Tibial artery (tissue), 4 donors: ENCODE results near the gene SYNM.

Experiments
- DNase-seq, 2 donors: peaks; one replicate each; pipeline ENCODE4 v3.0.0-alpha.2; 2019
- H3K27ac ChIP-seq, 2 donors: fragments of 200-600 bp; sonication (generic) in 1 of 2; 1 replicate in 1 of 2; 2 replicates in 1 of 2; pipeline ENCODE4 v1.5.1; 2018 to 2019; ENCODE audit warnings: mild to moderate bottlenecking in 1 of 2
- H3K27me3 ChIP-seq, 2 donors: fragments of 200-600 bp; sonication (generic) in 1 of 2; one replicate each; pipeline versions ENCODE4 v1.5.1 to v1.6.0; 2016 to 2019
- H3K36me3 ChIP-seq, 3 donors: fragments of 200-600 bp; sonication (generic) in 2 of 3; one replicate each; pipeline ENCODE4 v1.5.1; 2016 to 2019; ENCODE audit warnings: mild to moderate bottlenecking in 2 of 3
- H3K4me1 ChIP-seq, 4 donors: fragments of 200-600 bp; sonication (generic) in 2 of 4; 1 replicate in 3 of 4; 2 replicates in 1 of 4; pipeline ENCODE4 v1.5.1; 2016 to 2019
- H3K4me3 ChIP-seq, 2 donors: fragments of 200-600 bp; sonication (generic) in 1 of 2; 1 replicate in 1 of 2; 2 replicates in 1 of 2; pipeline ENCODE4 v1.5.1; 2018 to 2019; ENCODE audit warnings: mild to moderate bottlenecking in 2 of 2
- H3K9me3 ChIP-seq, 3 donors: fragments of 200-600 bp; sonication (generic) in 1 of 3; one replicate each; pipeline ENCODE4 v1.5.1; 2016 to 2019
- intact Hi-C: fragments of 100-400 bp; cut with DNase I; formaldehyde crosslinking; loops from one replicate; pipeline ENCODE4 v1.15.0; 2023; ENCODE audit warnings: low total_unique reads
- TF ChIP-seq, protein P1 (sequence below), 2 experiments: fragments of 200-600 bp in 1 of 2; fragments of 450-650 bp in 1 of 2; IDR thresholded peaks; one replicate each; pipeline ENCODE4 v1.5.1; 2017 to 2019; ENCODE audit warnings: antibody characterized with exemption in 2 of 2, mild to moderate bottlenecking in 1 of 2, moderate library complexity in 1 of 2

The SYNM gene

DNA sequence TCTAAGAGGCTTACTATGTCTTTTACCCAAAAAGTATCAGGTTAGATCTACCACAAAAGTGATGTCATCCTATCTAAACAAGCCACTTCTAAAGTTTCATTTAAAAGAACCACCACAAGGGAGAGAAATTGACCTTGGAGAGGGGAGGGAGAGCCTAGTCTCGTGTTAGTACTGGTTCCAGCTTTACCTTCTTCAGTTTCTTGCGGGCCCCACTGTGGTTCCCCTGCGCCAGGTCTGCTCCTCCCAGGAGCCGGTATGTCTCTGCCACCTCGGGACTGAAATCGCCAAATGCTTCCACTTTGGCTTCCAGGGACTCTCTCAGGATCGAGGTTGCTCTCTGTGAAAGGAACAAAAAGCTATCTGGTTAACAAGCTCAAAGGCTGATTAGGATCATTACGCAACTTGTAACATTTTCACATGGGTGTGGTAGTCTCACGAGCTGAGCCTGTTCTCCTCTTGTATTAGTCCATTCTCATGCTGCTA is 51.1 kb downstream of the SYNM start:
- Histone ChIP-seq H3K4me1 (peaks cover 0 to 8% (median 0%) of the 10 kb centered on the region in 4 donors), H3K27me3 (no peaks in the 10 kb centered on the region), H3K9me3 (no peaks in the 10 kb centered on the region), H3K4me3 (no peak overlapping the region), H3K36me3 (peaks cover 7 to 32% (median 11%) of the 10 kb centered on the region in 3 donors), H3K27ac (no peak overlapping the region)
- TF ChIP-seq, protein P1, sequence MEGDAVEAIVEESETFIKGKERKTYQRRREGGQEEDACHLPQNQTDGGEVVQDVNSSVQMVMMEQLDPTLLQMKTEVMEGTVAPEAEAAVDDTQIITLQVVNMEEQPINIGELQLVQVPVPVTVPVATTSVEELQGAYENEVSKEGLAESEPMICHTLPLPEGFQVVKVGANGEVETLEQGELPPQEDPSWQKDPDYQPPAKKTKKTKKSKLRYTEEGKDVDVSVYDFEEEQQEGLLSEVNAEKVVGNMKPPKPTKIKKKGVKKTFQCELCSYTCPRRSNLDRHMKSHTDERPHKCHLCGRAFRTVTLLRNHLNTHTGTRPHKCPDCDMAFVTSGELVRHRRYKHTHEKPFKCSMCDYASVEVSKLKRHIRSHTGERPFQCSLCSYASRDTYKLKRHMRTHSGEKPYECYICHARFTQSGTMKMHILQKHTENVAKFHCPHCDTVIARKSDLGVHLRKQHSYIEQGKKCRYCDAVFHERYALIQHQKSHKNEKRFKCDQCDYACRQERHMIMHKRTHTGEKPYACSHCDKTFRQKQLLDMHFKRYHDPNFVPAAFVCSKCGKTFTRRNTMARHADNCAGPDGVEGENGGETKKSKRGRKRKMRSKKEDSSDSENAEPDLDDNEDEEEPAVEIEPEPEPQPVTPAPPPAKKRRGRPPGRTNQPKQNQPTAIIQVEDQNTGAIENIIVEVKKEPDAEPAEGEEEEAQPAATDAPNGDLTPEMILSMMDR (IDR thresholded peaks at IDR 0.05), result no peak
- intact Hi-C loops, result no loop called here
- DNase-seq, result no peak

GRCh38 chr15:99157456-99157855 is 52.6 kb downstream of the SYNM start:
- H3K36me3 ChIP-seq, result peaks cover 14 to 34% (median 16%) of the 10 kb centered on the region in 3 donors
- peaks cover 0 to 8% (median 0%) of the 10 kb centered on the region in 4 donors for H3K4me1 ChIP-seq

GRCh38 chr15:99158626-99159412 is 53.9 kb downstream of the SYNM start:
- no peak overlapping the region for H3K27ac ChIP-seq
- TF ChIP-seq, protein P1 (IDR thresholded peaks at IDR 0.05), result no peak

More at GRCh38 chr15:99157456-99157855, 52.6 kb downstream of the SYNM start:
- H3K9me3 ChIP-seq, result no peaks in the 10 kb centered on the region
- no peak for DNase-seq
- TF ChIP-seq, protein P1 (IDR thresholded peaks at IDR 0.05), result no peak
- intact Hi-C loops, result no loop called here
- no peak overlapping the region for H3K27ac ChIP-seq
- no peaks in the 10 kb centered on the region for H3K27me3 ChIP-seq
- no peak overlapping the region for H3K4me3 ChIP-seq

DNA sequence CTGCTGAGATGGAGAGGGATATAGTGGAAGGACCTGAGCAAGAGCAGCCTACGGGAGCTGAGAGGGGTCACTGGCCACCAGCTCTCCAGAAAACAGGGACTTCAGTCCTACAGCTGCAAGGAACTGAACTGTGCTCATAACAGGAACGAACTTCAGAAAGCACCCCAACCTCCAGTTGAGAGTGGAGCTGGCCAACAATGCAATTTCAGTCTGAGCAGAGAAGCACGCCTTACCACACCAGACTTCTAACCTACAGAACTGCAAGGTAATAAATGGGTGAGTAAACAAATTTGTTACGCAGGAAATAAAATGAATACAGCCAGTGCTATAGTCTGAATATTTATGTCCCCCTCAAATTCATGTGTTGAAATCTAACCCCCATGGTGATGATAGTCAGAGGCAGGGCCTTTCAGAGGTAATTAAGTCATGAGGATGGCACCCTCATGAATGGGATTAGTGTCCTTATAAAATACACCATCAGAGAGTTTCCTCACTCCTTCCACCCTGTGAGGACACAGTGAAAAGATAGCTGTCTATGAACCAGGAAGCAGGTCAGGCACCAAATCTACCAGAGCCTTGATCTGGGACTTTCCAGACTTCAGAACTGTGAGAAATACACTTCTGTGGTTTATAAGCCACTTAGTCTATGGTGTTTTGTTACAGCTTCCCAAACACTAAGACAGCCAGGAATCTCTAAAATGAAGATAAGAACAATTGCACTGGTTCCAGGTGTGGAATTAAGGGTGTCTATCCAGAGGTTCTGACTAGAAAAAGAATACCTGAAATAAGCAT is 58.6 kb downstream of the SYNM start:
- Histone ChIP-seq H3K4me1 (peaks cover 0 to 22% (median 13%) of the 10 kb centered on the region in 4 donors), H3K9me3 (no peaks in the 10 kb centered on the region), H3K36me3 (peaks cover 8 to 17% (median 15%) of the 10 kb centered on the region in 3 donors), H3K27me3 (no peaks in the 10 kb centered on the region), H3K4me3 (no peak overlapping the region), H3K27ac (no peak overlapping the region)
- TF ChIP-seq, protein P1 (IDR thresholded peaks at IDR 0.05), result no peak
- DNase-seq, result no peak
- intact Hi-C loops, result no loop called here

More at GRCh38 chr15:99158626-99159412, 53.9 kb downstream of the SYNM start:
- no peak for DNase-seq
- H3K4me1 ChIP-seq, result peaks cover 0 to 8% (median 0%) of the 10 kb centered on the region in 4 donors
- intact Hi-C loops, result no loop called here
- H3K4me3 ChIP-seq, result no peak overlapping the region
- H3K9me3 ChIP-seq, result no peaks in the 10 kb centered on the region
- H3K36me3 ChIP-seq, result peaks cover 14 to 38% (median 16%) of the 10 kb centered on the region in 3 donors
- H3K27me3 ChIP-seq, result no peaks in the 10 kb centered on the region

- Histone ChIP-seq H3K27ac (no peak overlapping the region), H3K27me3 (no peaks in the 10 kb centered on the region), H3K9me3 (no peaks in the 10 kb centered on the region), H3K4me3 (no peak overlapping the region), H3K4me1 (peaks cover 0 to 29% (median 17%) of the 10 kb centered on the region in 4 donors), H3K36me3 (peaks cover 7 to 15% (median 11%) of the 10 kb centered on the region in 3 donors)
- TF ChIP-seq, protein P1 (IDR thresholded peaks at IDR 0.05), result no peak
- intact Hi-C loops, result no loop called here
- no peak for DNase-seq
Observed at GRCh38 chr15:99164119-99164518, 59.2 kb downstream of the SYNM start.
